A673 (cell line): Measurements from ENCODE around the gene PACSIN2.

Experiments used
- CTCF ChIP-seq: fragments of 300-800, 200-600 bp; sonication (generic); conservative IDR thresholded peaks from 2 replicates; pipeline ENCODE4 v1.5.1; 2017; ENCODE audit warnings: low read depth, mild to moderate bottlenecking, antibody characterized with exemption, low read length, moderate library complexity, mixed read lengths
- EZH2 ChIP-seq: fragments of 200-600 bp; sonication (generic); IDR thresholded peaks from 2 replicates; pipeline ENCODE4 v1.6.1; 2017; ENCODE audit warnings: borderline replicate concordance, low read depth, mild to moderate bottlenecking, mixed read lengths, antibody characterized with exemption, low read length; ENCODE audit not compliant: poor library complexity, severe bottlenecking

DNA sequence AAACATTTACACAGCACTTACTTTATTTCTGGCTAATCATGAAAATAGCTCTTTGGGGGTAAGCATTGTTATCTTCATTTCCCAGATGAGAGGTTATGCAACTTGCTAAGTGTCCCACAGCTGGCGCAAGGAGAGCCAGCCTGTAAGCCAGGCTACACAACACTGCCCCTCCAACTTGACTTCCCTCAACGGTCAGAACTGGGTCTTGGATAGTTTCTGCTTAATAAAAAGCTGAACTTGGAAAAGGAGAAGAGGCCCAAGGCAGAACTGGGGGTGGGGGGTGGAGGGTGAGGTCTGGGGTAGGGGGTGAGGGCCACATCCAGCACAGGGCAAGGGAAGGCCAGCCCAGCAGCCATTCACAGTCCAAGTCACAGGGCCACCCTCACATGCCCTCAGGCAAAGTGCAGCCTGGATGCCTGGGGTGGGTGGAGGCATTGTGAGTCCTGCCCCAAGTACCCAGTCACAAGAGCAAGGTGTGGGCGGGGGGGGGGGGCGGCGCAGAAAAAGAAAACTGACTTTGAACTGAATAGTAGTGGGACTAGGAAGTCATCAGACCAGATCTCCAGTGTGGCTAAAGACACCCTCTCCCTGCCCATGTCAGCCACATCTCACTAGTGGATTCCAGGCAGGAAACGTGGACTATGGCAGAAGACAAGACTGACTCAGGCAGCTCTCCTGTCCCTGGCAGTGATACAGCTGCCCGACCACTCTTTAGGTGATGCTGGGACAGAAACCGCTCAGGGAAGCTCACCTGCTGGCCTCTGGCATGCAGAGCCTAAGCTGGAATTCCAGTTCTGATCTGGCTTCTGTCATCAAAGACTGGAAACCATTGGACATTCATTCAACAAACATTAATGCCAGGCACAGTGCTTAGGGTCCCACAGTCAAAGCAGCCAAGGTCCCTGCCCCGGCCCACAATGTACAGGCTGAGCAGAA is 52.4 kb downstream of the PACSIN2 start:
- no peak for TF ChIP-seq EZH2
- TF ChIP-seq CTCF = no peak
